Ishikawa (cell line): ENCODE data around the gene LGI4.

Source experiments
- CREB1 ChIP-seq: IDR thresholded peaks from 2 replicates; pipeline ENCODE4 v1.6.1; 2012; ENCODE audit warnings: low read depth
- EGR1 ChIP-seq: IDR thresholded peaks from 2 replicates; pipeline ENCODE4 v1.6.1; 2012
- FOXM1 ChIP-seq: IDR thresholded peaks from 2 replicates; pipeline ENCODE4 v1.6.1; 2012; ENCODE audit warnings: low read depth, borderline replicate concordance
- RAD21 ChIP-seq: IDR thresholded peaks from 2 replicates; pipeline ENCODE4 v1.6.1; 2012; ENCODE audit warnings: low read depth
- USF1 ChIP-seq: IDR thresholded peaks from 2 replicates; pipeline ENCODE4 v1.6.1; 2012

GRCh38 chr19:35125749-35126623 is 8.9 kb downstream of the LGI4 start:
- no peak for TF ChIP-seq RAD21
- no peak for TF ChIP-seq EGR1
- TF ChIP-seq FOXM1: no peak
- TF ChIP-seq USF1: no peak
- no peak for TF ChIP-seq CREB1
